A549 (cell line): ENCODE measurements around the gene NCOA1.

Experiments used
- BHLHE40 ChIP-seq: IDR thresholded peaks from 2 replicates; pipeline ENCODE4 v1.6.1; 2012; ENCODE audit warnings: low read depth, low read length, inconsistent platforms
- CTCF ChIP-seq: fragments of >200 bp; sonication (Bioruptor Twin); formaldehyde crosslinking; IDR thresholded peaks from 3 replicates; pipeline ENCODE4 v1.5.1; 2016
- FOSL2 ChIP-seq, 2 experiments: fragments of 450-650 bp in 1 of 2; fragments of >200 bp in 1 of 2; sonication (Bioruptor Twin) in 1 of 2; formaldehyde crosslinking; IDR thresholded peaks; 2 replicates each; pipeline versions ENCODE4 v1.5.0 to v1.6.1; 2016 to 2020; ENCODE audit warnings: mild to moderate bottlenecking in 1 of 2, moderate library complexity in 1 of 2
- HDAC2 ChIP-seq: fragments of 200-600 bp; sonication (generic); IDR thresholded peaks from 2 replicates; pipeline ENCODE4 v1.6.1; 2016
- JUN ChIP-seq, 2 experiments: fragments of >200 bp; sonication (Bioruptor Twin); formaldehyde crosslinking; IDR thresholded peaks; 2 replicates in 1 of 2; 3 replicates in 1 of 2; pipeline ENCODE4 v1.6.1; 2016 to 2017
- MAFK ChIP-seq: fragments of 450-650 bp; IDR thresholded peaks from 2 replicates; pipeline ENCODE4 v1.6.1; 2014; ENCODE audit not compliant: partially characterized antibody
- MAX ChIP-seq: IDR thresholded peaks from 2 replicates; pipeline ENCODE4 v1.6.1; 2012
- PHF8 ChIP-seq: fragments of 200-600 bp; sonication (generic); IDR thresholded peaks from 2 replicates; pipeline ENCODE4 v1.6.1; 2016; ENCODE audit warnings: low read depth, mild to moderate bottlenecking, antibody characterized with exemption, moderate library complexity, borderline replicate concordance
- POLR2A ChIP-seq: IDR thresholded peaks from 2 replicates; pipeline ENCODE4 v1.6.1; 2012; ENCODE audit warnings: mild to moderate bottlenecking, low read length
- REST ChIP-seq: fragments of 200-600 bp; sonication (generic); IDR thresholded peaks from 2 replicates; pipeline ENCODE4 v1.6.1; 2016; ENCODE audit warnings: antibody characterized with exemption, mild to moderate bottlenecking, moderate library complexity
- RFX5 ChIP-seq: fragments of 450-650 bp; IDR thresholded peaks from 2 replicates; pipeline ENCODE4 v1.7.1; 2014; ENCODE audit warnings: antibody characterized with exemption, mild to moderate bottlenecking, moderate library complexity
- SMC3 ChIP-seq: fragments of >200 bp; sonication (Bioruptor Twin); formaldehyde crosslinking; IDR thresholded peaks from 3 replicates; pipeline ENCODE4 v1.6.1; 2018; ENCODE audit warnings: inconsistent platforms
- ZFP36 ChIP-seq: fragments of 450-650 bp; IDR thresholded peaks from 2 replicates; pipeline ENCODE4 v1.6.1; 2014; ENCODE audit warnings: borderline replicate concordance; ENCODE audit not compliant: partially characterized antibody

GRCh38 chr2:24505534-24506275 is 14.7 kb downstream of the NCOA1 start:
- TF ChIP-seq JUN (IDR thresholded peaks at IDR 0.05): no peak
- TF ChIP-seq CTCF: no peak
- no peak for TF ChIP-seq BHLHE40
- no peak for TF ChIP-seq RFX5
- TF ChIP-seq PHF8: no peak
- TF ChIP-seq POLR2A: no peak
- no peak for TF ChIP-seq REST
- TF ChIP-seq ZFP36: no peak
- no peak for TF ChIP-seq HDAC2
- TF ChIP-seq MAFK: no peak
- TF ChIP-seq SMC3: no peak
- no peak for TF ChIP-seq FOSL2 (IDR thresholded peaks at IDR 0.05)
- TF ChIP-seq FOSL2 (CRISPR knock-in tag; IDR thresholded peaks at IDR 0.05): no peak
- no peak for TF ChIP-seq MAX
